Stimulated activated CD4-positive, alpha-beta T cell treated with anti-CD3 and anti-CD28 coated beads, Interleukin-12 subunit alpha, Interleukin-12 subunit beta, amount 100 ng/mL, for 4 hours (primary cell): ENCODE data around the gene MXRA8.
A peak's percentile ranks its signal among the peaks of the same experiment; 100 is the strongest.
"Not testable (repeated sequence)": the region's sequence is repeated elsewhere in the genome, so short reads cannot be mapped to it uniquely, and the experiment has no call there.

Source experiments
- DNase-seq: peaks from one replicate; pipeline ENCODE4 v3.0.0-alpha.2; 2020

MXRA8 gene

GRCh38 chr1:1358433-1359271 is at the start of gene MXRA8:
Gene MXRA8, minus strand, starts transcription at chr1:1358555. Its CDS starts 51 bp downstream, at chr1:1358504.
- DNase-seq: no peak

- DNase-seq: no peak
Measured at GRCh38 chr1:1407636-1408318, 49.4 kb upstream of the MXRA8 start.

- peak; percentile 95 for DNase-seq
Measured at GRCh38 chr1:1406821-1407635, 48.7 kb upstream of the MXRA8 start, which contains the start of gene MRPL20. Gene MRPL20, minus strand, starts transcription at chr1:1407293. Its CDS starts 76 bp downstream, at chr1:1407217.

- DNase-seq: no peak
Measured at GRCh38 chr1:1406101-1406820, 47.9 kb upstream of the MXRA8 start.

GRCh38 chr1:1403653-1404052 is 45.3 kb upstream of the MXRA8 start:
- DNase-seq: no peak

GRCh38 chr1:1402901-1403392 is 44.6 kb upstream of the MXRA8 start:
- DNase-seq: not testable (repeated sequence)

- DNase-seq: no peak
Measured at GRCh38 chr1:1402072-1402900, 43.9 kb upstream of the MXRA8 start.

GRCh38 chr1:1401457-1402010 is 43.2 kb upstream of the MXRA8 start:
- no peak for DNase-seq

GRCh38 chr1:1400576-1401456 is 42.5 kb upstream of the MXRA8 start:
- no peak for DNase-seq

GRCh38 chr1:1399872-1400575 is 41.7 kb upstream of the MXRA8 start:
- no peak for DNase-seq

- peak; percentile 99 for DNase-seq
Measured at GRCh38 chr1:1399187-1399871, 41.0 kb upstream of the MXRA8 start, which contains the start of gene CCNL2. Gene CCNL2, minus strand, starts transcription at chr1:1399335. Its CDS starts 29 bp downstream, at chr1:1399306.

- no peak for DNase-seq
Measured at GRCh38 chr1:1398677-1399186, 40.4 kb upstream of the MXRA8 start.

GRCh38 chr1:1397839-1398523 is 39.6 kb upstream of the MXRA8 start:
- DNase-seq: no peak

GRCh38 chr1:1395166-1395565 is 36.8 kb upstream of the MXRA8 start:
- no peak for DNase-seq

- DNase-seq: no peak
Measured at GRCh38 chr1:1394116-1394515, 35.8 kb upstream of the MXRA8 start.

- DNase-seq: no peak
Measured at GRCh38 chr1:1393428-1393827, 35.1 kb upstream of the MXRA8 start.

- DNase-seq: no peak
Measured at GRCh38 chr1:1393014-1393413, 34.7 kb upstream of the MXRA8 start.

GRCh38 chr1:1391225-1391624 is 32.9 kb upstream of the MXRA8 start:
- no peak for DNase-seq
